UCSD-AML1 (cell line): ENCODE results near the gene HOXD8.

Experiments
- DNase-seq: peaks from one replicate; lab custom pipeline; 2025; ENCODE audit not compliant: unreplicated experiment; lab: John Stamatoyannopoulos, UW

HOXD8 gene

GRCh38 chr2:176128982-176129796, at the start of gene HOXD8:
Gene HOXD8, plus strand, starts transcription at chr2:176129705. Its CDS starts 662 bp downstream, at chr2:176130367.
- DNase-seq = no peak

- peak; percentile 16 for DNase-seq
These were observed 49.5 kb upstream of the HOXD8 start for GRCh38 chr2:176079831-176080539.

- no peak for DNase-seq
These were observed 48.7 kb upstream of the HOXD8 start for GRCh38 chr2:176080540-176081375.

- DNase-seq = no peak
These were observed 48.1 kb upstream of the HOXD8 start for GRCh38 chr2:176081376-176081836.

GRCh38 chr2:176081837-176082524, 47.5 kb upstream of the HOXD8 start:
- no peak for DNase-seq

GRCh38 chr2:176082525-176082823, 47.0 kb upstream of the HOXD8 start:
- DNase-seq = no peak

GRCh38 chr2:176082824-176083751, 46.4 kb upstream of the HOXD8 start:
- no peak for DNase-seq

- DNase-seq = no peak
These were observed 45.7 kb upstream of the HOXD8 start, which contains the start of gene EVX2 for GRCh38 chr2:176083796-176084261. Gene EVX2, minus strand, starts transcription at chr2:176083962. Its CDS starts 186 bp downstream, at chr2:176083776.

GRCh38 chr2:176084611-176085119, 44.8 kb upstream of the HOXD8 start:
- DNase-seq = no peak

- DNase-seq = no peak
These were observed 44.3 kb upstream of the HOXD8 start for GRCh38 chr2:176085120-176085788.

GRCh38 chr2:176085861-176086771, 43.4 kb upstream of the HOXD8 start:
- DNase-seq = peak; percentile 28

GRCh38 chr2:176087330-176088047, 42.0 kb upstream of the HOXD8 start:
- DNase-seq = no peak

GRCh38 chr2:176088048-176088936, 41.2 kb upstream of the HOXD8 start:
- peak; percentile 59 for DNase-seq

- no peak for DNase-seq
These were observed 40.3 kb upstream of the HOXD8 start for GRCh38 chr2:176088937-176089842.

GRCh38 chr2:176089843-176090395, 39.6 kb upstream of the HOXD8 start:
- no peak for DNase-seq
